Measurements from ENCODE around the gene EPHB3. TPM values are rescaled to one million over a fixed set of nuclear protein-coding genes. Genes with fewer than 3 reads are reported as not detected.
A peak's percentile ranks its signal among the peaks of the same experiment; 100 is the strongest.

The EPHB3 gene
- total and polyA plus RNA-seq, 10 of the 15 experiments (the other 5 are each of a cell fraction or from before 2014, with no cell fraction given) = 0.09 TPM; not detected in 9

DNA sequence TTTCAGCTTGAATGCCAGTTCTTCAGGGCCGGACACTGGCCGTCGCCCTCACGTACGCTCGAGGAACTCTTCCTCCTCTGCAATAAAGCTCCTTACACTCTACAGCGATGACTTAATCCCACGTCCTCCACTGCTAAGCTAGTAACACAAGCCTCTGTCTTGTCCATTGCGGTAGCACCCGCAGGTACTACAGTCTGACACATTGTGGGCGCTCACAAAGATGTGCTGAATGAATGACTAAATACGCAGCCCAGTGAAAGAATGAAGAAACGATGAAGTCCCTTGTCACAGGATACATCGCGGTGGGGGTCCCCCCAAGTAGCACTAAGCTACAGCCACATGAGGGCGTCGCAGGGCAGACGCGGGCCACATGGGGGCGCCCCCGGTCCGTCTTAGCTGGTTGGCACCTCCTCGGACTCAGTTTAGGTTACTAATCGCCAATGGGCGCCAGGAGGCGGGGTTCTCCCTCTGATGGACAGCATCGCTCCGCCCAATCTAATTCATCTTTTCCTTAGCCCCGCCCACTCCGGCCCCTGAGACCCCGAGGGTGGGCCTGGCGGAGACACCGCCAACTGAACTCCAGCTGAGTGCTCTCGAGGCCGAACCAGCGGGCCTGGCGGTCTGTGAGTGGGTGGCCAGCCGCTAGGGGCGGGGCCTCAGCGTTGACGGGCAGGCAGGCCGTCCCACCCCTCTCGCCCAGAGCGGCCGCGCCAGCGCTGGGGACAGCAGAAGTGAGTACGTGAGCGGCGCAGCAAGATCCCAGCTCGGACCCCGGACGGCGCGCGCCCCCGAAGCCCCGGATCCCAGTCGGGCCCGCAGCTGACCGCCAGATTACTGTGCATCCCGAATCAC, at the start of gene EPHB3 (continued):
- TF ChIP-seq, protein P1, sequence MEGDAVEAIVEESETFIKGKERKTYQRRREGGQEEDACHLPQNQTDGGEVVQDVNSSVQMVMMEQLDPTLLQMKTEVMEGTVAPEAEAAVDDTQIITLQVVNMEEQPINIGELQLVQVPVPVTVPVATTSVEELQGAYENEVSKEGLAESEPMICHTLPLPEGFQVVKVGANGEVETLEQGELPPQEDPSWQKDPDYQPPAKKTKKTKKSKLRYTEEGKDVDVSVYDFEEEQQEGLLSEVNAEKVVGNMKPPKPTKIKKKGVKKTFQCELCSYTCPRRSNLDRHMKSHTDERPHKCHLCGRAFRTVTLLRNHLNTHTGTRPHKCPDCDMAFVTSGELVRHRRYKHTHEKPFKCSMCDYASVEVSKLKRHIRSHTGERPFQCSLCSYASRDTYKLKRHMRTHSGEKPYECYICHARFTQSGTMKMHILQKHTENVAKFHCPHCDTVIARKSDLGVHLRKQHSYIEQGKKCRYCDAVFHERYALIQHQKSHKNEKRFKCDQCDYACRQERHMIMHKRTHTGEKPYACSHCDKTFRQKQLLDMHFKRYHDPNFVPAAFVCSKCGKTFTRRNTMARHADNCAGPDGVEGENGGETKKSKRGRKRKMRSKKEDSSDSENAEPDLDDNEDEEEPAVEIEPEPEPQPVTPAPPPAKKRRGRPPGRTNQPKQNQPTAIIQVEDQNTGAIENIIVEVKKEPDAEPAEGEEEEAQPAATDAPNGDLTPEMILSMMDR (IDR thresholded peaks at IDR 0.05 in 2 of 3, conservative IDR thresholded peaks at IDR 0.05 in 1 of 3; ENCODE audit: control insufficient read depth in 2 of 3, extremely low read depth in 1 of 3, insufficient read depth in 1 of 3, low read depth in 3 of 3, low read length in 3 of 3) = peak; percentile 84 to 99 (median 86); a peak in 5 of 6 replicates
- TF ChIP-seq YY1 (IDR thresholded peaks at IDR 0.05; ENCODE audit: low read depth, low read length) (peak; percentile 75), CBX3 (IDR thresholded peaks at IDR 0.05; ENCODE audit: borderline replicate concordance, low read depth) (no peak), MTA3 (IDR thresholded peaks at IDR 0.05; ENCODE audit: borderline replicate concordance, low read length) (no peak)

DNA sequence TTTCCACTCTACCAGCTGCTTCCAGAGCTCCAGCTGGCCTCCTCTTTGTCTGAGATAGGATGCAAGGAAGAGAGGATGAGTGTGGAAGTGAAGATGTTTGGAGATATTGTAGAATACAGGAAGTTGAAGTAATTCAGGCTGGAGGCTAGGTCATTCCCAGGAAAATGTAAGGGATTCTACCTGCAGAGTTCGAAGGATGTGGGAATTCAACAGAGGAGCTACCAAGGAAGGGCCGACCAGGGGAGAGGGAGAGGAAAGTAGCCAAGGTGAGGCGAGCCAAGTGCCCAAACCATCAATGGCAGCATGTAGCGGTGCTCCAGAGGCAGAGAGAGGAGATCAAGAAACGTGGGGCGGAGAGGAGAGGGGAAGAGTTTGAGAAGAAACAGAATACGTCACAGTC, 49.0 kb upstream of the EPHB3 start:
- CTCF ChIA-PET = interaction anchor here (0.6 to 4.9 kb wide), 12 partner anchors 11 to 159 kb away, joined by 3 to 79 read pairs (median 6); no protein-coding TSS in a partner anchor
- RAD21 ChIA-PET (ENCODE audit: unreplicated experiment) = interaction anchor here (0.6 to 1.1 kb wide), 2 partner anchors 127 to 141 kb away, joined by 3 to 5 read pairs; no protein-coding TSS in a partner anchor
- no peak overlapping the region for H3K27ac ChIP-seq (ENCODE audit: control insufficient read depth, insufficient read depth)
- no peaks in the 10 kb centered on the region for H3K4me1 ChIP-seq (ENCODE audit: control insufficient read depth, insufficient read depth, low read length)
- FAIRE-seq = no peak
- no peaks in the 10 kb centered on the region for H3K79me2 ChIP-seq (ENCODE audit: control insufficient read depth, insufficient read depth, low read length)
- no TSS peak for BruUV-seq (replicated peaks)
- no peaks in the 10 kb centered on the region for H3K9me3 ChIP-seq (replicated peaks; ENCODE audit: control insufficient read depth, insufficient read depth, low read length)
- SMC1A ChIA-PET (ENCODE audit: uncharacterized antibody, unreplicated experiment) = interaction anchor here (1.1 to 1.6 kb wide), 5 partner anchors 17 to 310 kb away, joined by 3 to 5 read pairs (median 3); no protein-coding TSS in a partner anchor
- in situ Hi-C loops (cut with MboI) (loop anchor here (10.0 kb wide), 1 partner anchor 618 kb away; no protein-coding TSS in a partner anchor), intact Hi-C loops (cut with micrococcal nuclease; ENCODE audit: unreplicated experiment) (loop anchor here (1.0 to 5.0 kb wide), 4 partner anchors 45 to 157 kb away; no protein-coding TSS in a partner anchor)
- no peak overlapping the region for H3K4me2 ChIP-seq (ENCODE audit: control insufficient read depth, insufficient read depth)
- no peaks in the 10 kb centered on the region for H4K20me1 ChIP-seq (ENCODE audit: control insufficient read depth, insufficient read depth)
- POLR2A ChIA-PET = no interaction called here
- peaks cover 2 to 12% of the 10 kb centered on the region in 2 experiments for H3K27me3 ChIP-seq (replicated peaks in 1 of 2; ENCODE audit: control insufficient read depth in 2 of 2, insufficient read depth in 2 of 2, low read length in 1 of 2)
- H3K4me3 ChIP-seq = no peak overlapping the region
- DNase-seq (ENCODE audit: low read depth, low spot score) = no peak
- WGBS (ENCODE audit: insufficient coverage, insufficient replicate concordance, low lambda C conversion rate, missing lambda C conversion rate) = 47% methylated on average over 7 of the region's 7 CpGs
- ATAC-seq = no peak
- H2AFZ ChIP-seq (ENCODE audit: control insufficient read depth, low read depth, low read length) = no peak overlapping the region
- H3K9ac ChIP-seq (ENCODE audit: control insufficient read depth, insufficient read depth, low read length) = no peak overlapping the region
- H3K36me3 ChIP-seq (ENCODE audit: control insufficient read depth in 2 of 2, insufficient read depth in 2 of 2, low read length in 1 of 2) = no peaks in the 10 kb centered on the region
- TF ChIP-seq BRCA1 (IDR thresholded peaks at IDR 0.05; ENCODE audit: low read depth, low read length) (no peak), FOXK2 (IDR thresholded peaks at IDR 0.05) (no peak), ZBED1 (IDR thresholded peaks at IDR 0.05; ENCODE audit: borderline replicate concordance) (no peak), CBX3 (IDR thresholded peaks at IDR 0.05; ENCODE audit: borderline replicate concordance, low read depth) (no peak), POLR2AphosphoS2 (IDR thresholded peaks at IDR 0.05; ENCODE audit: low read depth, low read length) (no peak), SIN3A (IDR thresholded peaks at IDR 0.05; ENCODE audit: low read depth, low read length) (no peak), ZNF24 (IDR thresholded peaks at IDR 0.05) (no peak), SPI1 (IDR thresholded peaks at IDR 0.05; ENCODE audit: borderline replicate concordance, insufficient read depth, low read depth, low read length) (no peak), MEF2A (IDR thresholded peaks at IDR 0.05; ENCODE audit: insufficient read depth, low read depth, low read length) (no peak), ATF7 (IDR thresholded peaks at IDR 0.05; ENCODE audit: low read depth) (no peak), NBN (IDR thresholded peaks at IDR 0.05) (no peak), EP300 (IDR thresholded peaks at IDR 0.05; ENCODE audit: borderline replicate concordance in 1 of 2, control insufficient read depth in 1 of 2, low read depth in 2 of 2, low read length in 2 of 2) (no peak), MTA2 (IDR thresholded peaks at IDR 0.05; ENCODE audit: low read depth) (no peak)
- TF ChIP-seq, protein P2, sequence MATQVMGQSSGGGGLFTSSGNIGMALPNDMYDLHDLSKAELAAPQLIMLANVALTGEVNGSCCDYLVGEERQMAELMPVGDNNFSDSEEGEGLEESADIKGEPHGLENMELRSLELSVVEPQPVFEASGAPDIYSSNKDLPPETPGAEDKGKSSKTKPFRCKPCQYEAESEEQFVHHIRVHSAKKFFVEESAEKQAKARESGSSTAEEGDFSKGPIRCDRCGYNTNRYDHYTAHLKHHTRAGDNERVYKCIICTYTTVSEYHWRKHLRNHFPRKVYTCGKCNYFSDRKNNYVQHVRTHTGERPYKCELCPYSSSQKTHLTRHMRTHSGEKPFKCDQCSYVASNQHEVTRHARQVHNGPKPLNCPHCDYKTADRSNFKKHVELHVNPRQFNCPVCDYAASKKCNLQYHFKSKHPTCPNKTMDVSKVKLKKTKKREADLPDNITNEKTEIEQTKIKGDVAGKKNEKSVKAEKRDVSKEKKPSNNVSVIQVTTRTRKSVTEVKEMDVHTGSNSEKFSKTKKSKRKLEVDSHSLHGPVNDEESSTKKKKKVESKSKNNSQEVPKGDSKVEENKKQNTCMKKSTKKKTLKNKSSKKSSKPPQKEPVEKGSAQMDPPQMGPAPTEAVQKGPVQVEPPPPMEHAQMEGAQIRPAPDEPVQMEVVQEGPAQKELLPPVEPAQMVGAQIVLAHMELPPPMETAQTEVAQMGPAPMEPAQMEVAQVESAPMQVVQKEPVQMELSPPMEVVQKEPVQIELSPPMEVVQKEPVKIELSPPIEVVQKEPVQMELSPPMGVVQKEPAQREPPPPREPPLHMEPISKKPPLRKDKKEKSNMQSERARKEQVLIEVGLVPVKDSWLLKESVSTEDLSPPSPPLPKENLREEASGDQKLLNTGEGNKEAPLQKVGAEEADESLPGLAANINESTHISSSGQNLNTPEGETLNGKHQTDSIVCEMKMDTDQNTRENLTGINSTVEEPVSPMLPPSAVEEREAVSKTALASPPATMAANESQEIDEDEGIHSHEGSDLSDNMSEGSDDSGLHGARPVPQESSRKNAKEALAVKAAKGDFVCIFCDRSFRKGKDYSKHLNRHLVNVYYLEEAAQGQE (IDR thresholded peaks at IDR 0.05; ENCODE audit: low read depth, low read length) = no peak

Measured in GM12878 (cell line).